Endodermal cell (in vitro differentiated cells): ENCODE data around the gene GOLPH3. TPM values are rescaled to one million over a fixed set of nuclear protein-coding genes. Genes with fewer than 3 reads are reported as not detected.

Experiments used
- DNase-seq: peaks from one replicate; pipeline ENCODE4 v3.0.0-alpha.2; 2017
- H3K27ac ChIP-seq: 2 replicates; pipeline ENCODE4 v1.5.1; 2013; ENCODE audit warnings: mild to moderate bottlenecking, low read depth, low read length, moderate library complexity
- H3K27me3 ChIP-seq: 2 replicates; pipeline ENCODE4 v1.6.1; 2013; ENCODE audit warnings: mild to moderate bottlenecking, low read length, moderate library complexity; ENCODE audit not compliant: insufficient read depth, control insufficient read depth, poor library complexity, severe bottlenecking
- H3K36me3 ChIP-seq: 2 replicates; pipeline ENCODE4 v1.7.0; 2013; ENCODE audit warnings: mild to moderate bottlenecking, low read length, moderate library complexity; ENCODE audit not compliant: control insufficient read depth, insufficient read depth
- H3K4me1 ChIP-seq: one replicate; pipeline ENCODE4 v1.7.0; 2013; ENCODE audit warnings: low read length; ENCODE audit not compliant: control insufficient read depth, insufficient read depth
- H3K4me3 ChIP-seq: 2 replicates; pipeline ENCODE4 v1.5.1; 2013; ENCODE audit warnings: mild to moderate bottlenecking, low read length, moderate library complexity
- H3K9ac ChIP-seq: 2 replicates; pipeline ENCODE4 v1.6.1; 2013; ENCODE audit warnings: mild to moderate bottlenecking, low read length, moderate library complexity; ENCODE audit not compliant: poor library complexity, severe bottlenecking; ENCODE audit errors: extremely low read depth
- H3K9me3 ChIP-seq: 2 replicates; pipeline ENCODE4 v1.6.1; 2013; ENCODE audit warnings: mild to moderate bottlenecking, low read length, moderate library complexity; ENCODE audit not compliant: control insufficient read depth
- H3K27ac Mint-ChIP-seq: 2 replicates; pipeline ENCODE4 v1.8.0; 2020; ENCODE audit warnings: mixed read lengths
- H3K27me3 Mint-ChIP-seq: 2 replicates; pipeline ENCODE4 v1.8.0; 2021; ENCODE audit warnings: mild to moderate bottlenecking, mixed read lengths; ENCODE audit not compliant: insufficient read depth
- H3K36me3 Mint-ChIP-seq: 2 replicates; pipeline ENCODE4 v1.8.0; 2020; ENCODE audit warnings: low read depth, mixed read lengths
- H3K4me1 Mint-ChIP-seq: 2 replicates; pipeline ENCODE4 v1.8.0; 2020; ENCODE audit warnings: mixed read lengths
- H3K4me3 Mint-ChIP-seq: 2 replicates; pipeline ENCODE4 v1.8.0; 2020; ENCODE audit warnings: mild to moderate bottlenecking, moderate library complexity, mixed read lengths
- H3K9me3 Mint-ChIP-seq: 2 replicates; pipeline ENCODE4 v1.8.0; 2020; ENCODE audit warnings: mild to moderate bottlenecking, mixed read lengths
- CTCF ChIP-seq: fragments of 200-600 bp; sonication (generic); conservative IDR thresholded peaks from 2 replicates; pipeline ENCODE4 v1.5.0; 2021; ENCODE audit warnings: antibody characterized with exemption, mild to moderate bottlenecking
- WGBS, 2 experiments: methylation state at CpG; one replicate each; pipeline versions ENCODE4 v1.1.5 to v1.1.7; 2013; ENCODE audit warnings: missing lambda C conversion rate in 2 of 2, mixed read lengths in 1 of 2; ENCODE audit not compliant: insufficient coverage in 1 of 2, insufficient read length in 1 of 2; 5-methylcytosine and 5-hydroxymethylcytosine counted together
- total RNA-seq, 2 donors: library from RNA; stranded (reverse); fragmentation: NEBNext Ultra II Directional in 1 of 2; extraction: Animal tissue kit (Norgen Biotek cat#: 25700) in 1 of 2; gene quantifications; 2 replicates in 1 of 2; 3 replicates in 1 of 2; pipeline ENCODE4 v1.2.1, GENCODE V29; 2021

The GOLPH3 gene
- total RNA-seq, 2 donors from 2014 or later: 89.4 to 90.7 TPM

- no peak overlapping the region for H3K27ac ChIP-seq
- H3K4me3 ChIP-seq: no peak overlapping the region
- WGBS, 2 experiments: 84 to 100% methylated on average over 3 to 5 of the region's 5 CpGs
- H3K27ac Mint-ChIP-seq: no peak overlapping the region
- no peaks in the 10 kb centered on the region for H3K9me3 ChIP-seq
- no peaks in the 10 kb centered on the region for H3K36me3 ChIP-seq
- no peaks in the 10 kb centered on the region for H3K36me3 Mint-ChIP-seq
- H3K4me1 ChIP-seq: no peaks in the 10 kb centered on the region
- H3K4me3 Mint-ChIP-seq: no peak overlapping the region
- H3K9me3 Mint-ChIP-seq: no peaks in the 10 kb centered on the region
- no peaks in the 10 kb centered on the region for H3K4me1 Mint-ChIP-seq
- no peaks in the 10 kb centered on the region for H3K27me3 Mint-ChIP-seq
- no peak overlapping the region for H3K9ac ChIP-seq
- no peak for DNase-seq
- no peaks in the 10 kb centered on the region for H3K27me3 ChIP-seq
- TF ChIP-seq CTCF: no peak
Observed at GRCh38 chr5:32195265-32195664, 21.1 kb upstream of the GOLPH3 start.

GRCh38 chr5:32193591-32193990, 19.5 kb upstream of the GOLPH3 start:
- no peak overlapping the region for H3K27ac ChIP-seq
- no peak for TF ChIP-seq CTCF
- no peak overlapping the region for H3K27ac Mint-ChIP-seq
- no peaks in the 10 kb centered on the region for H3K4me1 ChIP-seq
- no peaks in the 10 kb centered on the region for H3K9me3 ChIP-seq
- H3K36me3 ChIP-seq: no peaks in the 10 kb centered on the region
- H3K4me3 Mint-ChIP-seq: no peak overlapping the region
- H3K36me3 Mint-ChIP-seq: no peaks in the 10 kb centered on the region
- DNase-seq: no peak
- no peaks in the 10 kb centered on the region for H3K4me1 Mint-ChIP-seq
- H3K27me3 ChIP-seq: no peaks in the 10 kb centered on the region
- WGBS, 2 experiments: 89 to 92% methylated on average over 6 to 7 of the region's 7 CpGs
- H3K9me3 Mint-ChIP-seq: peaks cover 1% of the 10 kb centered on the region
- no peaks in the 10 kb centered on the region for H3K27me3 Mint-ChIP-seq
- H3K4me3 ChIP-seq: no peak overlapping the region
- H3K9ac ChIP-seq: no peak overlapping the region

- Histone ChIP-seq H3K4me1 (no peaks in the 10 kb centered on the region), H3K27ac (no peak overlapping the region), H3K9ac (no peak overlapping the region), H3K4me3 (no peak overlapping the region), H3K9me3 (peaks cover 9% of the 10 kb centered on the region), H3K27me3 (no peaks in the 10 kb centered on the region), H3K36me3 (no peaks in the 10 kb centered on the region)
- Mint-ChIP-seq H3K36me3 (no peaks in the 10 kb centered on the region), H3K27me3 (no peaks in the 10 kb centered on the region), H3K27ac (no peak overlapping the region), H3K4me1 (no peaks in the 10 kb centered on the region), H3K4me3 (no peak overlapping the region), H3K9me3 (peaks cover 17% of the 10 kb centered on the region)
- no peak for DNase-seq
- no peak for TF ChIP-seq CTCF
- WGBS, 2 experiments: 93 to 96% methylated on average over 3 to 5 of the region's 5 CpGs
Observed at GRCh38 chr5:32190095-32190494, 16.0 kb upstream of the GOLPH3 start.
